IMR-90 (cell line): ENCODE data around the gene CD6. TPM values are rescaled to one million over a fixed set of nuclear protein-coding genes. Genes with fewer than 3 reads are reported as not detected.
A peak's percentile ranks its signal among the peaks of the same experiment; 100 is the strongest.

ENCODE experiments used
- ATAC-seq: fragments of 200-7000 bp; cut with Tn5 transposase; 2 replicates; pipeline ENCODE4 v1.9.1; 2020; ENCODE audit warnings: low read depth, mild to moderate bottlenecking, moderate library complexity
- BruUV-seq: library from RNA; stranded (reverse); fragments of 400-500 nt; replicated peaks from 2 replicates; lab custom pipeline; 2021; lab: Mats Ljungman, UMichigan
- CTCF ChIA-PET: fragments of 300-600 bp; formaldehyde crosslinking; extraction: SDS; loops from one replicate; lab custom pipeline; 2021; ENCODE audit warnings: antibody characterized with exemption; lab: Yijun Ruan, JAX
- POLR2A ChIA-PET: fragments of 300-600 bp; sonication (Branson Sonifier 250); formaldehyde crosslinking; loops from one replicate; lab custom pipeline; 2022; ENCODE audit warnings: antibody characterized with exemption; ENCODE audit not compliant: unreplicated experiment; lab: Charles Lee
- DNase-seq: peaks from one replicate; pipeline ENCODE4 v3.0.0; 2013
- H2AFZ ChIP-seq: replicated peaks from 2 replicates; pipeline ENCODE3; 2013; ENCODE audit warnings: low read length, mild to moderate bottlenecking; ENCODE audit not compliant: poor library complexity
- H2AK5ac ChIP-seq: 2 replicates; pipeline ENCODE4 v1.6.1; 2013; ENCODE audit warnings: low read depth, low read length, inconsistent platforms
- H2AK9ac ChIP-seq: replicated peaks from 2 replicates; pipeline ENCODE3; 2013; ENCODE audit warnings: mild to moderate bottlenecking, low read depth, low read length, moderate library complexity; ENCODE audit not compliant: poor library complexity
- H2BK120ac ChIP-seq: 2 replicates; pipeline ENCODE4 v1.6.1; 2013; ENCODE audit warnings: low read depth, low read length, inconsistent platforms
- H2BK15ac ChIP-seq: 3 replicates; pipeline ENCODE4 v1.6.1; 2013; ENCODE audit warnings: low read depth, low read length, inconsistent platforms
- H2BK20ac ChIP-seq: 2 replicates; pipeline ENCODE4 v1.6.1; 2013; ENCODE audit warnings: low read depth, mild to moderate bottlenecking, inconsistent platforms, low read length, moderate library complexity
- H2BK5ac ChIP-seq: 2 replicates; pipeline ENCODE4 v1.6.1; 2013; ENCODE audit warnings: mild to moderate bottlenecking, low read depth, low read length, inconsistent platforms; ENCODE audit not compliant: poor library complexity, severe bottlenecking
- H3K14ac ChIP-seq: replicated peaks from 2 replicates; pipeline ENCODE4 v1.6.1; 2013; ENCODE audit warnings: low read depth, low read length, inconsistent platforms
- H3K18ac ChIP-seq: 2 replicates; pipeline ENCODE4 v1.6.1; 2013; ENCODE audit warnings: low read depth, low read length, control low read depth
- H3K23ac ChIP-seq: 2 replicates; pipeline ENCODE4 v1.6.1; 2013; ENCODE audit warnings: low read depth, low read length, inconsistent platforms
- H3K27ac ChIP-seq: 2 replicates; pipeline ENCODE4 v1.5.1; 2013; ENCODE audit warnings: mild to moderate bottlenecking, control low read depth, low read length; ENCODE audit not compliant: insufficient read depth
- H3K27me3 ChIP-seq: 2 replicates; pipeline ENCODE4 v1.6.1; 2013; ENCODE audit warnings: low read length; ENCODE audit not compliant: control insufficient read depth, insufficient read depth
- H3K36me3 ChIP-seq: 2 replicates; pipeline ENCODE4 v1.6.1; 2013; ENCODE audit warnings: low read length, mixed read lengths; ENCODE audit not compliant: control insufficient read depth, insufficient read depth
- H3K4ac ChIP-seq: 2 replicates; pipeline ENCODE4 v1.6.1; 2013; ENCODE audit warnings: low read depth, low read length, inconsistent platforms
- H3K4me1 ChIP-seq: 2 replicates; pipeline ENCODE4 v1.6.1; 2013; ENCODE audit warnings: low read length, mixed read lengths; ENCODE audit not compliant: control insufficient read depth, insufficient read depth
- H3K4me2 ChIP-seq: 2 replicates; pipeline ENCODE4 v1.6.1; 2013; ENCODE audit warnings: low read depth, mild to moderate bottlenecking, control low read depth, low read length, moderate library complexity
- H3K4me3 ChIP-seq: 2 replicates; pipeline ENCODE4 v1.5.1; 2013; ENCODE audit warnings: low read depth, mild to moderate bottlenecking, control low read depth, low read length, moderate library complexity; ENCODE audit not compliant: insufficient read depth
- H3K56ac ChIP-seq: 2 replicates; pipeline ENCODE4 v1.6.1; 2013; ENCODE audit warnings: low read length, inconsistent platforms; ENCODE audit not compliant: insufficient read depth; ENCODE audit errors: extremely low read depth
- H3K79me1 ChIP-seq, 2 experiments: 2 replicates each; pipeline ENCODE4 v1.6.1; 2013; ENCODE audit warnings: low read length in 2 of 2, inconsistent platforms in 1 of 2, low read depth in 1 of 2
- H3K9ac ChIP-seq: 2 replicates; pipeline ENCODE4 v1.6.1; 2013; ENCODE audit warnings: low read depth, low read length, control low read depth
- H3K9me1 ChIP-seq: 2 replicates; pipeline ENCODE4 v1.6.1; 2013; ENCODE audit warnings: low read length, inconsistent platforms; ENCODE audit not compliant: insufficient read depth
- H3K9me3 ChIP-seq: 2 replicates; pipeline ENCODE4 v1.6.1; 2013; ENCODE audit warnings: low read length; ENCODE audit not compliant: control insufficient read depth, insufficient read depth
- H4K20me1 ChIP-seq: 2 replicates; pipeline ENCODE4 v1.6.1; 2013; ENCODE audit warnings: low read length, inconsistent platforms; ENCODE audit not compliant: insufficient read depth
- H4K5ac ChIP-seq: 2 replicates; pipeline ENCODE4 v1.6.1; 2013; ENCODE audit warnings: mild to moderate bottlenecking, low read depth, low read length, control low read depth
- H4K8ac ChIP-seq, 2 experiments: 2 replicates each; pipeline ENCODE4 v1.6.1; 2013; ENCODE audit warnings: low read depth in 2 of 2, low read length in 2 of 2, control low read depth in 1 of 2, inconsistent platforms in 1 of 2
- H4K91ac ChIP-seq: 2 replicates; pipeline ENCODE4 v1.6.1; 2013; ENCODE audit warnings: low read depth, low read length, inconsistent platforms; ENCODE audit not compliant: insufficient read depth
- BHLHE40 ChIP-seq: fragments of 150-350 bp; IDR thresholded peaks from 2 replicates; pipeline ENCODE4 v1.6.1; 2016; ENCODE audit warnings: mild to moderate bottlenecking, low read depth, low read length
- CEBPB ChIP-seq: IDR thresholded peaks from 2 replicates; pipeline ENCODE4 v1.6.1; 2012; ENCODE audit warnings: low read depth, low read length, improper control_type of control experiment
- CHD1 ChIP-seq: IDR thresholded peaks from 2 replicates; pipeline ENCODE4 v1.6.1; 2012; ENCODE audit warnings: low read depth, low read length, improper control_type of control experiment
- FOS ChIP-seq: fragments of 150-350 bp; IDR thresholded peaks from 2 replicates; pipeline ENCODE4 v1.6.1; 2016; ENCODE audit warnings: low read depth, low read length
- MAZ ChIP-seq: IDR thresholded peaks from 2 replicates; pipeline ENCODE4 v1.6.1; 2012; ENCODE audit warnings: low read depth, mild to moderate bottlenecking, low read length, improper control_type of control experiment, moderate library complexity, borderline replicate concordance
- RCOR1 ChIP-seq: IDR thresholded peaks from 2 replicates; pipeline ENCODE4 v1.6.1; 2012; ENCODE audit warnings: mild to moderate bottlenecking, low read length, improper control_type of control experiment; ENCODE audit not compliant: insufficient replicate concordance
- WGBS, 2 experiments: methylation state at CpG; one replicate each; pipeline versions ENCODE4 v1.1.5 to v1.1.7; 2013; ENCODE audit warnings: missing lambda C conversion rate in 2 of 2; ENCODE audit not compliant: insufficient read length in 1 of 2; ENCODE audit errors: extremely low coverage in 2 of 2; 5-methylcytosine and 5-hydroxymethylcytosine counted together
- dilution Hi-C: fragments of 300-500 bp; cut with HindIII; formaldehyde crosslinking; loops from one replicate; pipeline ENCODE4 v1.14.3; 2018; ENCODE audit warnings: low sequenced_read_pairs; ENCODE audit not compliant: unreplicated experiment
- in situ Hi-C: fragments of 300-500 bp; cut with MboI; formaldehyde crosslinking; loops from 3 replicates; pipeline ENCODE4 v1.14.3; 2019; ENCODE audit warnings: low sequenced_read_pairs, inconsistent platforms, mixed read lengths
- intact Hi-C: fragments of 100-400 bp; cut with micrococcal nuclease; formaldehyde crosslinking; loops from 2 replicates; pipeline ENCODE4 v1.10.0; 2022
- polyA plus RNA-seq, 3 experiments: library from polyadenylated mRNA; depleted of rRNA; stranded (reverse); fragments of >200 nt; gene quantifications; 2 replicates each; pipeline ENCODE4 v1.2.3, GENCODE V29; 2012; ENCODE audit warnings: low replicate concordance in 1 of 3
- total RNA-seq: library from RNA; depleted of rRNA; stranded (reverse); fragments of >200 nt; gene quantifications from 2 replicates; pipeline ENCODE4 v1.2.3, GENCODE V29; 2012

Gene CD6
- total and polyA plus RNA-seq, 2 of the 4 experiments (the other 2 are of a cell fraction) = not detected

DNA sequence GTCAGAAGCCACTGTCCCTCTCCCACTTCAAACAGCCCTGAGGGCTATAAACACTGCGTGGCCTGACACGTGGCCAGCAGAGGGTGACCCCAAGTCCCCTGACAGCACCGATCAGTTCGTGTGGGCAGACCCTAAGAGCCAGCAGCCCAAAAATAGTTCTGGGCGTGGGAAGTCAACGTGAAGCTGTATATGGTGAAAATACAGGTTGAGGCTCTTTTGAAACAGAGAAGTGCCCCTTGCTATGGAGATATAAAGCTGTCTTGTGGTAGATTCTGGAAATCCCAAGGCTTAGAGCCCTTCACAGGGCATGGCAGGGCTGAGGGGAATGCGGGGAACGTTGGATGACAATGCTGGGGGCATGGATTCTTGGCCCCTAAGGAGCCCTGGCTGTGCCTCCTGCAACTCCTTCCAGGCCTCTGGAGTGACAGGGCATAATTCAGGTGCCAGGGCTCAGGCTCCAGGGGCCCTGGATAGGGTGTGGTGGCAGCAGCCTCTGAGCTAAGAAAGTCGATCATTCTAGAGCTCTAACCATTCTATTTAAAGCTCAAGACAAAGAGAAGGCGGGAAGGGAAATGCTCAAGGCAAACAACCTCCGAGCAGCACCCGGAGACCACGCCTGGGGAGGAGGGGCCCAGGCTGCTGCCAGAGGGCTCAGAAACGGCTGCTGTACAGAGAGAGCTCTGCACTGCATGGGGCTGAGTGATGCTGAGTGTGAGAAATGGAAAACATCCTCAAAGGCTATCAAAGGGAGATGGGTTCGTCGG lies 70.5 kb downstream of the CD6 start:
- WGBS, 2 experiments = 56% methylated on average over 8 of the region's 16 CpGs; no CpG with 5 or more reads in 1 of the 2 experiments
- Histone ChIP-seq H3K4me2 (no peak overlapping the region), H3K23ac (no peak overlapping the region), H2BK5ac (no peak overlapping the region), H4K91ac (no peak overlapping the region), H2AK9ac (no peak overlapping the region), H3K4me1 (no peaks in the 10 kb centered on the region), H2AK5ac (no peak overlapping the region), H3K36me3 (no peaks in the 10 kb centered on the region), H3K79me1 (no peaks in the 10 kb centered on the region), H3K9ac (no peak overlapping the region), H2BK120ac (no peak overlapping the region), H2AFZ (peak overlapping the region; percentile 33), H3K56ac (no peak overlapping the region), H3K9me1 (no peaks in the 10 kb centered on the region), H3K18ac (no peak overlapping the region), H2BK15ac (no peak overlapping the region), H4K5ac (no peak overlapping the region), H2BK20ac (no peak overlapping the region), H3K14ac (no peak overlapping the region), H3K4me3 (no peak overlapping the region), H3K9me3 (no peaks in the 10 kb centered on the region), H3K27ac (no peak overlapping the region), H4K8ac (no peak overlapping the region), H4K20me1 (no peaks in the 10 kb centered on the region), H3K27me3 (peaks cover 16% of the 10 kb centered on the region), H3K4ac (no peak overlapping the region)
- in situ Hi-C loops (no loop called here), intact Hi-C loops (loop anchor here (5.0 kb wide), 1 partner anchor 50 kb away; no protein-coding TSS in a partner anchor), dilution Hi-C loops (no loop called here)
- TF ChIP-seq RCOR1 (no peak), FOS (no peak), MAZ (no peak), CEBPB (no peak), BHLHE40 (no peak), CHD1 (no peak)
- peak; percentile 40; the same call in 1 of the 2 replicates for ATAC-seq
- no TSS peak for BruUV-seq
- no peak for DNase-seq
- ChIA-PET CTCF (no interaction called here), POLR2A (no interaction called here)
